HepG2 (cell line): Measurements from ENCODE around the gene DDX50. TPM values are rescaled to one million over a fixed set of nuclear protein-coding genes. Genes with fewer than 3 reads are reported as not detected.
A peak's percentile ranks its signal among the peaks of the same experiment; 100 is the strongest.

ENCODE experiments used
- CBFB ChIP-seq: sonication (generic); formaldehyde crosslinking; IDR thresholded peaks from 2 replicates; pipeline ENCODE4 v1.4.0; 2020; ENCODE audit warnings: missing genetic modification reagents
- GMEB1 ChIP-seq: sonication (generic); formaldehyde crosslinking; IDR thresholded peaks from 2 replicates; pipeline ENCODE4 v1.5.1; 2020; ENCODE audit warnings: missing genetic modification reagents, mild to moderate bottlenecking, borderline replicate concordance
- MIER2 ChIP-seq: IDR thresholded peaks from 2 replicates; pipeline ENCODE4 v1.6.1; 2016; ENCODE audit warnings: missing biosample characterization, missing genetic modification reagents
- NR2F2 ChIP-seq: IDR thresholded peaks from 2 replicates; pipeline ENCODE4 v1.6.1; 2012; ENCODE audit warnings: low read depth, inconsistent platforms, borderline replicate concordance
- SKI ChIP-seq: fragments of 450-650 bp; IDR thresholded peaks from one replicate; pipeline ENCODE4 v1.6.1; 2018; ENCODE audit warnings: mild to moderate bottlenecking; ENCODE audit not compliant: partially characterized antibody
- ZC3H13 ChIP-seq: sonication (generic); formaldehyde crosslinking; IDR thresholded peaks from 2 replicates; pipeline ENCODE4 v1.8.1; 2023; ENCODE audit warnings: mild to moderate bottlenecking, missing genetic modification reagents, moderate library complexity
- ZGPAT ChIP-seq: IDR thresholded peaks from 2 replicates; pipeline ENCODE4 v1.6.1; 2016; ENCODE audit warnings: mild to moderate bottlenecking
- ZHX2 ChIP-seq, 2 experiments: sonication (generic) in 1 of 2; formaldehyde crosslinking in 1 of 2; IDR thresholded peaks; 2 replicates each; pipeline versions ENCODE4 v1.6.1 to v1.9.0; 2014 to 2022; ENCODE audit warnings: antibody characterized with exemption in 1 of 2, borderline replicate concordance in 1 of 2, inconsistent platforms in 1 of 2, low read depth in 1 of 2, missing genetic modification reagents in 1 of 2
- ZKSCAN8 ChIP-seq: IDR thresholded peaks from 2 replicates; pipeline ENCODE4 v1.6.1; 2016; ENCODE audit warnings: borderline replicate concordance, missing genetic modification reagents, missing compliant biosample characterization
- ZNF441 ChIP-seq: sonication (generic); formaldehyde crosslinking; IDR thresholded peaks from 2 replicates; pipeline ENCODE4 v1.7.0; 2021; ENCODE audit warnings: missing genetic modification reagents, borderline replicate concordance
- ZNF543 ChIP-seq: sonication (generic); formaldehyde crosslinking; IDR thresholded peaks from 2 replicates; pipeline ENCODE4 v1.4.0; 2020; ENCODE audit warnings: mild to moderate bottlenecking, missing genetic modification reagents
- ZNF574 ChIP-seq: sonication (generic); formaldehyde crosslinking; IDR thresholded peaks from 2 replicates; pipeline ENCODE4 v1.4.0; 2020; ENCODE audit warnings: missing genetic modification reagents
- polyA plus RNA-seq, 8 experiments: library from polyadenylated mRNA; depleted of rRNA in 3 of 8; stranded (reverse) in 7 of 8; unstranded in 1 of 8; fragments of >200 nt; fragmentation: Illumina TruSeq in 4 of 8; extraction: Trizol in 4 of 8; gene quantifications; 2 replicates each; pipeline versions ENCODE4 v1.2.1 to v1.2.3, GENCODE V29; 2011 to 2016; ENCODE audit warnings: low read depth in 4 of 8, missing spikeins in 1 of 8, mixed read lengths in 1 of 8; ENCODE audit not compliant: insufficient read depth in 1 of 8
- total RNA-seq, 5 experiments: library from RNA; depleted of rRNA; stranded (reverse); fragments of >200 nt; fragmentation: Illumina TruSeq; extraction: Trizol; gene quantifications; 2 replicates each; pipeline ENCODE4 v1.2.3, GENCODE V29; 2016; ENCODE audit warnings: low read depth in 1 of 5

Gene DDX50
- total and polyA plus RNA-seq, 2 of the 13 experiments (the other 11 are each of a cell fraction or from before 2014, with no cell fraction given): 19.0 to 38.2 TPM

GRCh38 chr10:68876246-68877138, 24.6 kb upstream of the DDX50 start (continued):
- TF ChIP-seq ZNF574 (peak; percentile 78), NR2F2 (peak; percentile 64), ZGPAT (CRISPR knock-in tag) (peak; percentile 90), ZHX2 (IDR thresholded peaks at IDR 0.05; ENCODE audit: low read depth) (0 out of 2 replicates have a peak, but pooled peaks have one; percentile 37), ZHX2 (CRISPR knock-in tag; IDR thresholded peaks at IDR 0.05; ENCODE audit: borderline replicate concordance) (no peak; the same call in 1 of the 2 replicates), CBFB (CRISPR knock-in tag) (no peak), ZKSCAN8 (peak; percentile 90; the same call in 1 of the 2 replicates), ZNF543 (no peak), SKI (peak; percentile 59), ZNF441 (peak; percentile 37; the same call in 1 of the 2 replicates), GMEB1 (CRISPR knock-in tag) (peak; percentile 44; the same call in 1 of the 2 replicates), ZC3H13 (CRISPR knock-in tag) (no peak), MIER2 (CRISPR knock-in tag) (peak; percentile 38; the same call in 1 of the 2 replicates)
